HFF-Myc (cell line): ENCODE measurements around the gene PDLIM7.

Experiments
- DNase-seq: peaks from one replicate; pipeline ENCODE4 v3.0.0-alpha.2; 2011; ENCODE audit warnings: low read depth; ENCODE audit errors: extremely low read depth
- H3K4me3 ChIP-seq: replicated peaks from 2 replicates; pipeline ENCODE4 v1.5.1; 2011; ENCODE audit warnings: low read depth, mild to moderate bottlenecking, control low read depth, low read length
- TF ChIP-seq, protein P1 (sequence below): IDR thresholded peaks from 2 replicates; pipeline ENCODE4 v1.5.1; 2012; ENCODE audit warnings: mild to moderate bottlenecking, low read depth, low read length, control low read depth; ENCODE audit errors: missing control alignments

Gene PDLIM7

GRCh38 chr5:177510567-177511053, 13.2 kb upstream of the PDLIM7 start:
- no peak for DNase-seq
- TF ChIP-seq, protein P1, sequence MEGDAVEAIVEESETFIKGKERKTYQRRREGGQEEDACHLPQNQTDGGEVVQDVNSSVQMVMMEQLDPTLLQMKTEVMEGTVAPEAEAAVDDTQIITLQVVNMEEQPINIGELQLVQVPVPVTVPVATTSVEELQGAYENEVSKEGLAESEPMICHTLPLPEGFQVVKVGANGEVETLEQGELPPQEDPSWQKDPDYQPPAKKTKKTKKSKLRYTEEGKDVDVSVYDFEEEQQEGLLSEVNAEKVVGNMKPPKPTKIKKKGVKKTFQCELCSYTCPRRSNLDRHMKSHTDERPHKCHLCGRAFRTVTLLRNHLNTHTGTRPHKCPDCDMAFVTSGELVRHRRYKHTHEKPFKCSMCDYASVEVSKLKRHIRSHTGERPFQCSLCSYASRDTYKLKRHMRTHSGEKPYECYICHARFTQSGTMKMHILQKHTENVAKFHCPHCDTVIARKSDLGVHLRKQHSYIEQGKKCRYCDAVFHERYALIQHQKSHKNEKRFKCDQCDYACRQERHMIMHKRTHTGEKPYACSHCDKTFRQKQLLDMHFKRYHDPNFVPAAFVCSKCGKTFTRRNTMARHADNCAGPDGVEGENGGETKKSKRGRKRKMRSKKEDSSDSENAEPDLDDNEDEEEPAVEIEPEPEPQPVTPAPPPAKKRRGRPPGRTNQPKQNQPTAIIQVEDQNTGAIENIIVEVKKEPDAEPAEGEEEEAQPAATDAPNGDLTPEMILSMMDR: no peak
- H3K4me3 ChIP-seq: no peak overlapping the region

DNA sequence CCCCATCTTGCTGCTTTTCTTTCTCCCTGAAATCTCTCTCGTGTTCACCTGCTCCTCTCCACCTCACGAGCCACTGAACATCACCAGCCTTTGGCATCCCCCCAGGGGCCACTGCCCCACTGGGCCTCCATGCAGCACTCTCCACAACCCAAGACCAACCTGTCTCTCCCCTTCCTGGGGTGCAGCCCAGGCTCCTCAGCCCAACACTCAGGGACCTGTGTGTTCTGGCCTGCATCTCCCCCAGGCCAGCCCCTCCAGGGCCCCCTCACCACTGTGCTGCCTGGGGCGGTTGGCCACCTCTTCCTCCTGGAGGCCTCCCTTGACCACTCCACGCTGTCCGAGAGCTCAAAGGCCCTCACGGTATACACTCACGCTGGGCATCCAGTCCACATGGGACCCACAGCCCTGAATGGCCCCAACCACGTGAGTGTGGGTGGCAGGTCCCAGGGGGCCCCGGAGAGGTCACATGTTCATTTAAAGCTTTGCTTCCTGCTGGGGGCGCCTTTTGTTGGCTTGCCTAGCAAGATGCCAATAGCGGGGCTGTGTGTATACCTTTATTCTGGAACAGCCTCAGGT, 12.7 kb upstream of the PDLIM7 start:
- DNase-seq: no peak
- no peak overlapping the region for H3K4me3 ChIP-seq
- TF ChIP-seq, protein P1: no peak

- TF ChIP-seq, protein P1: no peak
- DNase-seq: no peak
- H3K4me3 ChIP-seq: no peak within 1 kb of the TSS
These were observed 12.1 kb upstream of the PDLIM7 start, which contains the start of gene DOK3 for GRCh38 chr5:177509381-177509951. Gene DOK3 (minus strand): TSS chr5:177509826. CDS start chr5:177509540, 286 bp downstream.

DNA sequence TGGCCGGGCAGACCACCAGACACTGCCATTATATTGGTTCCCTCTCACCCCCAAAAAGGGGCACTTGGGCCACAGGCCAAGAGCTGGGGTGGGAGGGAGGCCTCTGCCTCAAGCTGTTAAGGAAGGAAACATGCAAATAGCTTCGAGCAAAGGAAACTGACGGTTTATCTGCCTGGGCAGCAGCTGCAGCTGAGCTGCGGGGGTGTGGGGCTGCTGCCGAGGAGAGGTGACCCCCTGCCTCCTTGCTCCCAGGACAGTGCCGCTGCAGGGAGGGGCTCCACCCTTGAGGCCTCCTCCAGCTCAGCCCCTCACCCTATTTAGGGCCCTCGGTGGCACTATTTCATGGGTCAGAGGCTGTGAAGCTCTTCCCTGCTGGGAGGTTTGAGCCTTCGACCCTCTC, 11.4 kb upstream of the PDLIM7 start:
- TF ChIP-seq, protein P1: no peak
- no peak overlapping the region for H3K4me3 ChIP-seq
- DNase-seq: no peak

GRCh38 chr5:177508221-177508611, 10.8 kb upstream of the PDLIM7 start:
- no peak for DNase-seq
- H3K4me3 ChIP-seq: no peak overlapping the region
- TF ChIP-seq, protein P1: no peak

- TF ChIP-seq, protein P1: no peak
- DNase-seq: no peak
- no peak overlapping the region for H3K4me3 ChIP-seq
These were observed 10.3 kb upstream of the PDLIM7 start for GRCh38 chr5:177507596-177508220.

DNA sequence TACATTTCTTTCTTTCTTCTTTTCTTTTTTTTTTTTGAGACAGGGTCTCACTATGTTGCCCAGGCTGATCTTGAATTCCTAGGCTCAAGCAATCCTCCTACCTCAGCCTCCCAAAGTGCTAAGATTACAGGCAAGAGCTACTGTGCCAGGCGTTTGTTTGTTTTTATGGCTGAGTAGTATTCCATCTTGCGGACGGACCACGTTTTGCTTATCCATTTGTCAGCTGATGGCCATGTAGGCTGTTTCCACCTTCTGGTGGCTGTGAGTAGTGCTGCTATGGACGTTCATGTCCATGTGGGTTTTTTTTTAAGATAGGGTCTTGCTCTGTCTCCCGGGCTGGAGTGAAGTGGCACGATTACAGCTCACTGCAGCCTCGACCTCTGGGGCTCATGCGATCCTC, 9.8 kb upstream of the PDLIM7 start:
- TF ChIP-seq, protein P1: peak; percentile 8
- no peak overlapping the region for H3K4me3 ChIP-seq
- no peak for DNase-seq
